Measurements from ENCODE around the gene COA1. TPM values are rescaled to one million over a fixed set of nuclear protein-coding genes. Genes with fewer than 3 reads are reported as not detected.

COA1 gene
- total RNA-seq, 4 donors from 2014 or later, result 38.5 to 64.0 (median 50.5) TPM

GRCh38 chr7:43701929-43702328, 27.4 kb downstream of the COA1 start:
- TF ChIP-seq CTCF (IDR thresholded peaks at IDR 0.05; ENCODE audit: low read depth), result no peak

- no peak for TF ChIP-seq CTCF (IDR thresholded peaks at IDR 0.05; ENCODE audit: low read depth)
These were observed 27.8 kb downstream of the COA1 start for GRCh38 chr7:43701500-43701854.

GRCh38 chr7:43700646-43701499, 28.4 kb downstream of the COA1 start:
- TF ChIP-seq CTCF (IDR thresholded peaks at IDR 0.05; ENCODE audit: low read depth), result no peak

- no peak for TF ChIP-seq CTCF (IDR thresholded peaks at IDR 0.05; ENCODE audit: low read depth)
These were observed 29.2 kb downstream of the COA1 start for GRCh38 chr7:43700059-43700501.

GRCh38 chr7:43698460-43699255, 30.7 kb downstream of the COA1 start:
- TF ChIP-seq CTCF (IDR thresholded peaks at IDR 0.05; ENCODE audit: low read depth), result no peak

- no peak for TF ChIP-seq CTCF (IDR thresholded peaks at IDR 0.05; ENCODE audit: low read depth)
These were observed 31.6 kb downstream of the COA1 start for GRCh38 chr7:43697690-43698089.

GRCh38 chr7:43695365-43695764, 34.0 kb downstream of the COA1 start:
- no peak for TF ChIP-seq CTCF (IDR thresholded peaks at IDR 0.05; ENCODE audit: low read depth)

All from subcutaneous adipose tissue (tissue), 4 donors.